DMS114 treated with DMSO at 0.1 percent for 48 hours (cell line): ENCODE data around the gene DOLPP1.
A peak's percentile ranks its signal among the peaks of the same experiment; 100 is the strongest.

Experiments
- DNase-seq: peaks from one replicate; lab custom pipeline; 2025; ENCODE audit not compliant: unreplicated experiment; lab: John Stamatoyannopoulos, UW

The DOLPP1 gene

GRCh38 chr9:129137292-129138143 is 56.6 kb downstream of the DOLPP1 start:
- DNase-seq = no peak

GRCh38 chr9:129138144-129138462 is 57.2 kb downstream of the DOLPP1 start:
- no peak for DNase-seq

GRCh38 chr9:129138476-129139232 is 57.7 kb downstream of the DOLPP1 start:
- DNase-seq = no peak

GRCh38 chr9:129139233-129139992 is 58.5 kb downstream of the DOLPP1 start:
- peak; percentile 33 for DNase-seq

- DNase-seq = no peak
These were observed 59.1 kb downstream of the DOLPP1 start for GRCh38 chr9:129139993-129140396.
